ENCODE data around the gene CD1D. TPM values are rescaled to one million over a fixed set of nuclear protein-coding genes. Genes with fewer than 3 reads are reported as not detected.
A peak's percentile ranks its signal among the peaks of the same experiment; 100 is the strongest.

The CD1D gene
- total RNA-seq (1 to 10 TPM; 1.9 to 3.6 TPM), polyA plus RNA-seq (ENCODE audit: insufficient read length in 6 of 6) (1 to 10 TPM; 1.5 to 2.1 (median 1.7) TPM)
- long read RNA-seq, donor 1: 0 reads
- long read RNA-seq, donor 2: 0 reads
- long read RNA-seq, donor 3: 0 reads
- long read RNA-seq, donor 4, partial matches to known transcripts: 0 of 1 reads
- long read RNA-seq, donor 4, other reads (novel, unspliced or antisense): 1 of 1 reads
- long read RNA-seq, donor 5: 0 reads
- long read RNA-seq, donor 6: 0 reads
- long read RNA-seq, donor 7: 0 reads
- long read RNA-seq, donor 8: 0 reads
- long read RNA-seq, donor 9: 0 reads
- long read RNA-seq, donor 10, partial matches to known transcripts: 1 of 2 reads
- long read RNA-seq, donor 10, other reads (novel, unspliced or antisense): 1 of 2 reads
- long read RNA-seq, donor 11: 0 reads
- long read RNA-seq, donor 12: 0 reads

DNA sequence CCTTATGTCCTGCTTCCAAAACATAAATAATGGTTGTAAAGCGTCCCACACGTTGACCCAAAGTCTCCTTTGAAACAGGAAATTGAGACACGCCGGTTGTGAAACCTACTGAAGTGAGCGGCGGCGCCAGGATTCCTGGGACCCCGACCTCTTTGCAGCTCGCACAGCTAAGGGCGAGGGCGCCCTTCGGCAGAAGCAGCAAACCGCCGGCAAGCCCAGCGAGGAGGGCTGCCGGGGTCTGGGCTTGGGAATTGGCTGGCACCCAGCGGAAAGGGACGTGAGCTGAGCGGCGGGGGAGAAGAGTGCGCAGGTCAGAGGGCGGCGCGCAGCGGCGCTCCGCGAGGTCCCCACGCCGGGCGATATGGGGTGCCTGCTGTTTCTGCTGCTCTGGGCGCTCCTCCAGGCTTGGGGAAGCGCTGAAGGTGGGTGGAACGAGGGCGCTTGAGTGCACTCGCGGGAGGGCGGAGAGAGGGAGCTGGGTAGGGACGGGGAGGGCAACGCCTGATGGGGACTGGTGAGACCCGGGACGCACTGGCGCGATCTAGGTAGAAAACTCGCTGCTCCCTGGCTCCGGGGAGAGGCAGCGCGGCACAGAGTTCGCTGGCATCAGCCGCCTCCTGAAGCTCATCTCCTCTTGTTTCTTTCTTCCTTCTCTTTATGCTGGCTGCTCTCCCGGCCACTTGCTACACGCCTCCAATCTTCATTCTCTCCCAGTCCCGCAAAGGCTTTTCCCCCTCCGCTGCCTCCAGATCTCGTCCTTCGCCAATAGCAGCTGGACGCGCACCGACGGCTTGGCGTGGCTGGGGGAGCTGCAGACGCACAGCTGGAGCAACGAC lies at the start of gene CD1D:
TSS of gene CD1D (plus strand) at position 155 of the 836 bp plus-strand sequence. CDS start at position 362, 207 bp downstream.
- peak within 1 kb of the TSS; percentile 37 to 58 for H3K4me3 ChIP-seq
- peaks cover 3 to 46% of the 10 kb centered on the region in 2 donors for H3K4me1 ChIP-seq
- H3K9me3 ChIP-seq: no peaks in the 10 kb centered on the region
- peaks cover 12 to 60% of the 10 kb centered on the region in 2 donors for H3K27me3 ChIP-seq
- ATAC-seq: peak; percentile 43
- DNase-seq: peak; percentile 32 to 89 (median 56)
- no peak for TF ChIP-seq CTCF (IDR thresholded peaks at IDR 0.05)
- no peaks in the 10 kb centered on the region for H3K36me3 ChIP-seq
- H3K27ac ChIP-seq: peak within 1 kb of the TSS in 1 of 2 donors; percentile 74
- intact Hi-C loops (cut with DNase I): no loop called here

DNA sequence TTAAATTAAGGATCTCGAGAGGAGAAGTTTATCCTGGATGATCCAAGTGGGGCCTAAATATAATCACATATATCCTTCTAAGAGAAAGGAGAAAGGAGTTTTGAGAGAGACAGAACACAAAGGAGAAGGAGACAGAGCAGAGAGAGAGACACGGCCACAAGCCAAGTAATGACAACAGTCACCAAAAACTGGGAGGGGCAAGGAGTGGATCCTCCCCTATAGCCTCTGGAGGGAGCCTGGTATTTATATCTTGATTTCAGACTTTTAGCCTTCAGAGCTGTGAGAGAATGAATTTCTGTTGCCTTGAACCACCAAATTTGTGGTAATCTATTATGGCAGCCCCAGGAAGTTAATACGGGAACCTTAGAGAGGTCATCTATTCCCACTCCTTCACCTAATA lies 49.5 kb upstream of the CD1D start:
- ATAC-seq (no peak), DNase-seq (no peak)
- H3K4me3 ChIP-seq: no peak overlapping the region
- H3K27ac ChIP-seq: no peak overlapping the region
- H3K9me3 ChIP-seq: no peaks in the 10 kb centered on the region
- TF ChIP-seq CTCF (IDR thresholded peaks at IDR 0.05): no peak
- H3K36me3 ChIP-seq: no peaks in the 10 kb centered on the region
- no peaks in the 10 kb centered on the region for H3K4me1 ChIP-seq
- H3K27me3 ChIP-seq: no peaks in the 10 kb centered on the region
- intact Hi-C loops (cut with DNase I): no loop called here

DNA sequence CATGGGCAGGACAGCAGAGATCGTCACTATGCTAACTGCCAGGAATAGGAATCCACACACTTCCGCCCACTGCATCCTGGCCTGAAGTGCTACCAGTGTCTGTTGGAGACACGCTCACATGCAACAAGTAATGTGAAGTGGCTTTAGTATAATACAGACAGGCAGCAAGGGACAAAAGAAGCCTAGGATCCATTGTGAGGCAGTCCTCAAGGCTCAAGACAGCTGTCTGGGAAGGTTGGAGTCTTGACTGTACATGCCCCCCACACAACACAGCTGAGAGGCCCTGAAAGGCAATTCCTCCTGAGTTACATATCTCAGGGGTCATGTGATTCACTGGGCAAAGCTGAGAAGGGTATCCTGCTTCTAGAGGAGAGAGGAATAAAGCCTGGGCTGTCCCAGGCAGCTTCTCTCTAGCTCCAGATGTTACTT lies 39.9 kb upstream of the CD1D start:
- TF ChIP-seq CTCF (IDR thresholded peaks at IDR 0.05): no peak
- Histone ChIP-seq H3K4me1 (no peaks in the 10 kb centered on the region), H3K36me3 (no peaks in the 10 kb centered on the region), H3K9me3 (no peaks in the 10 kb centered on the region), H3K27me3 (no peaks in the 10 kb centered on the region), H3K27ac (no peak overlapping the region), H3K4me3 (no peak overlapping the region)
- no peak for DNase-seq
- no peak for ATAC-seq
- intact Hi-C loops (cut with DNase I): no loop called here

GRCh38 chr1:158145173-158145719 lies 35.4 kb upstream of the CD1D start:
- peaks cover 3 to 26% of the 10 kb centered on the region in 2 donors for H3K4me1 ChIP-seq
- H3K27me3 ChIP-seq: no peaks in the 10 kb centered on the region
- intact Hi-C loops (cut with DNase I): no loop called here
- H3K4me3 ChIP-seq: no peak overlapping the region
- H3K27ac ChIP-seq: no peak overlapping the region
- DNase-seq: peak in 2 of 4 donors; percentile 31 to 68
- no peaks in the 10 kb centered on the region for H3K9me3 ChIP-seq
- ATAC-seq: no peak
- TF ChIP-seq CTCF (IDR thresholded peaks at IDR 0.05): no peak
- no peaks in the 10 kb centered on the region for H3K36me3 ChIP-seq

Data from left lung (tissue), 14 donors.